Loucy (cell line): ENCODE data around the gene PLPPR3.

ENCODE experiments used
- H2AFZ ChIP-seq: fragments of 200-600 bp; sonication (generic); 2 replicates; pipeline ENCODE4 v1.6.0; 2016; ENCODE audit warnings: antibody characterized with exemption, mild to moderate bottlenecking, low read length, moderate library complexity
- H3F3A ChIP-seq: fragments of 200-600 bp; 2 replicates; pipeline ENCODE4 v1.6.0; 2016; ENCODE audit warnings: antibody characterized with exemption, low read depth, mild to moderate bottlenecking
- H3K27me3 ChIP-seq: fragments of 200-600 bp; sonication (generic); 2 replicates; pipeline ENCODE4 v1.6.1; 2014; ENCODE audit warnings: low read length, mild to moderate bottlenecking; ENCODE audit not compliant: insufficient read depth, poor library complexity, severe bottlenecking
- H3K36me3 ChIP-seq: fragments of 200-600 bp; sonication (generic); 2 replicates; pipeline ENCODE4 v1.6.1; 2016; ENCODE audit warnings: low read length; ENCODE audit not compliant: insufficient read depth
- H3K4me1 ChIP-seq: fragments of 200-600 bp; sonication (generic); 2 replicates; pipeline ENCODE4 v1.5.1; 2014; ENCODE audit warnings: low read length, mild to moderate bottlenecking; ENCODE audit not compliant: insufficient read depth, poor library complexity, severe bottlenecking
- H3K4me2 ChIP-seq: fragments of 200-600 bp; sonication (generic); 2 replicates; pipeline ENCODE4 v1.6.0; 2014; ENCODE audit warnings: antibody characterized with exemption, low read length, low read depth, mild to moderate bottlenecking; ENCODE audit not compliant: poor library complexity, severe bottlenecking
- H3K4me3 ChIP-seq: fragments of 200-600 bp; sonication (generic); 2 replicates; pipeline ENCODE4 v1.5.1; 2014; ENCODE audit warnings: low read length, mild to moderate bottlenecking, mixed read lengths; ENCODE audit not compliant: poor library complexity, severe bottlenecking
- H3K79me2 ChIP-seq: fragments of 200-600 bp; sonication (generic); 2 replicates; pipeline ENCODE4 v1.6.1; 2014; ENCODE audit warnings: low read length; ENCODE audit not compliant: insufficient read depth
- H3K9ac ChIP-seq: fragments of 200-600 bp; sonication (generic); 2 replicates; pipeline ENCODE4 v1.6.0; 2014; ENCODE audit warnings: mild to moderate bottlenecking, low read depth, low read length, moderate library complexity; ENCODE audit not compliant: poor library complexity, severe bottlenecking
- H3K9me2 ChIP-seq: fragments of 200-600 bp; sonication (generic); replicated peaks from 2 replicates; pipeline ENCODE4 v1.6.1; 2016; ENCODE audit warnings: low read depth, low read length, mixed read lengths
- H3K9me3 ChIP-seq: fragments of 200-600 bp; sonication (generic); 2 replicates; pipeline ENCODE4 v1.6.1; 2014; ENCODE audit warnings: mild to moderate bottlenecking, antibody characterized with exemption, low read length, low read depth; ENCODE audit not compliant: insufficient read depth
- H4K20me1 ChIP-seq: fragments of 200-600 bp; sonication (generic); 2 replicates; pipeline ENCODE4 v1.6.0; 2014; ENCODE audit warnings: antibody characterized with exemption, low read length, mild to moderate bottlenecking; ENCODE audit not compliant: insufficient read depth, poor library complexity, severe bottlenecking
- CTCF ChIP-seq: fragments of 200-600 bp; sonication (generic); conservative IDR thresholded peaks from 2 replicates; pipeline ENCODE4 v1.5.1; 2014; ENCODE audit warnings: mild to moderate bottlenecking, antibody characterized with exemption, low read length
- EZH2phosphoT487 ChIP-seq: fragments of 200-600 bp; IDR thresholded peaks from 2 replicates; pipeline ENCODE4 v1.6.1; 2018; ENCODE audit warnings: antibody characterized with exemption, mild to moderate bottlenecking, moderate library complexity, borderline replicate concordance

Gene PLPPR3

DNA sequence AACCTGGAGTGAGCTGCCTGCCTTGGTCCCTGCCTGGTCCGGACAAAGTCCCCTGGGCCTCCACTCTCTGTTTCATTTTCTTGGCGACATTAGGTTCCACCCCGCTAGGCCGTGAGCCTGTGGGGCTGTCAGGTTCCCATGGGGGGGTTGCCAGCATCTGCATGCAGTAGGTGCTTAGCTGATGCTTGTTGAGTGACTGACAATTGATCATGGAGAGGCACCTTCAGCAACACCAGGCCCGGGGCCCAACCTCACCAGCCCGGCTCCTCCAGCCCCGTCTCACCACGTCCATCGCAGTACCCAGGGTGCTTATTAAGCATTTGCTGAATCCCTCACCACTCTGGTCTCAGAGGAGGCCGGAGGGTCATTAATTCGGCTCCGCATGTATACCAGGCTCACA lies 57.5 kb downstream of the PLPPR3 start:
- TF ChIP-seq CTCF = no peak
- TF ChIP-seq EZH2phosphoT487 = no peak
- no peaks in the 10 kb centered on the region for H3K4me1 ChIP-seq
- no peaks in the 10 kb centered on the region for H3K36me3 ChIP-seq
- no peak overlapping the region for H3K9ac ChIP-seq
- H3K79me2 ChIP-seq = no peaks in the 10 kb centered on the region
- H4K20me1 ChIP-seq = no peaks in the 10 kb centered on the region
- H3K4me3 ChIP-seq = no peak overlapping the region
- no peaks in the 10 kb centered on the region for H3K9me2 ChIP-seq
- no peaks in the 10 kb centered on the region for H3K27me3 ChIP-seq
- H3K9me3 ChIP-seq = no peaks in the 10 kb centered on the region
- H3F3A ChIP-seq = no peaks in the 10 kb centered on the region
- no peak overlapping the region for H2AFZ ChIP-seq
- no peak overlapping the region for H3K4me2 ChIP-seq

DNA sequence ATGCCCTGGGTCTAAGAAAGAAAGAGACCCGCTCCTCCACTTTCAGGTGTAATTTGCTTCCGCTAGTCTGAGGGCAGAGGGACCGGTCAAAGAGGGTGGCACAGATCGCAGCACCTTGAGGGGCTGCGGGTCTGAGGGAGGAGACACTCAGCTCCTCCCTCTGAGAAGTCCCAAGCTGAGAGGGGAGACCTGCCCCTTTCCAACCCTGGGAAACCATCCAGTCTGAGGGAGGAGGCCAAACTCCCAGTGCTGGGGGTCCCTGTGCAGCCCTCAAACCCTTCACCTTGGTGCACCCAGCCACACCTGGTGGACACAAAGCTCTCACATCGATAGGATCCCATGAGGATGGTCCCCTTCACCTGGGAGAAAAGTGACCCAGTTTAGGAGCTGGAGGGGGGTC lies 57.9 kb downstream of the PLPPR3 start:
- Histone ChIP-seq H3K4me1 (no peaks in the 10 kb centered on the region), H3K4me3 (no peak overlapping the region), H3K27me3 (no peaks in the 10 kb centered on the region), H2AFZ (no peak overlapping the region), H3K79me2 (no peaks in the 10 kb centered on the region), H3K9me3 (no peaks in the 10 kb centered on the region), H3K36me3 (no peaks in the 10 kb centered on the region), H4K20me1 (no peaks in the 10 kb centered on the region), H3K9me2 (no peaks in the 10 kb centered on the region), H3K4me2 (no peak overlapping the region), H3K9ac (no peak overlapping the region), H3F3A (no peaks in the 10 kb centered on the region)
- TF ChIP-seq CTCF (no peak), EZH2phosphoT487 (no peak)

DNA sequence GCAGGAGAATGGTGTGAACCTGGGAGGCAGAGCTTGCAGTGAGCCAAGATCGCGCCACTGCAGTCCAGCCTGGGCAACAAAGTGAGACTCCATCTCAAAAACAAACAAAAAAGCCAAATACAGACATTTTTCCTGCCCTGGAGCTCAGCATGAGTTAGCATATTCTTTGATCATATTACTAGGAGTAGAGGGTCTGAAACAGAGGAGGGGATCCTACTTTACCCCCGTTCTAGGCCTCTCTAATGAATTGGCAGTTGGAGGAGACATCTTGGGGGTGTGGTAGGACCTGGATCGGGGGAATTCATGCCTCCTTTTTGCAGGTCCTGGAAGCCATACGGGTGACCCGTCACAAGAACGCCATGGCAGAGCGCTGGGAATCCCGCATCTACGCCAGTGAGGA lies 58.6 kb downstream of the PLPPR3 start:
- H3K4me3 ChIP-seq = no peak overlapping the region
- peaks cover 5% of the 10 kb centered on the region; the same call in 1 of the 2 replicates for H3K9me3 ChIP-seq
- TF ChIP-seq CTCF (no peak), EZH2phosphoT487 (no peak)
- no peaks in the 10 kb centered on the region for H3K36me3 ChIP-seq
- no peaks in the 10 kb centered on the region for H3K9me2 ChIP-seq
- H3K79me2 ChIP-seq = no peaks in the 10 kb centered on the region
- H3K9ac ChIP-seq = no peak overlapping the region
- H3K4me1 ChIP-seq = no peaks in the 10 kb centered on the region
- H3K27me3 ChIP-seq = no peaks in the 10 kb centered on the region
- H4K20me1 ChIP-seq = no peaks in the 10 kb centered on the region
- no peak overlapping the region for H2AFZ ChIP-seq
- H3K4me2 ChIP-seq = no peak overlapping the region
- no peaks in the 10 kb centered on the region for H3F3A ChIP-seq
